SU-DHL-6 (cell line): ENCODE data around the gene PRR3.

ENCODE experiments used
- EZH2phosphoT487 ChIP-seq: fragments of 200-600 bp; sonication (generic), shearing (Covaris generic); conservative IDR thresholded peaks from 2 replicates; pipeline ENCODE4 v1.6.1; 2018; ENCODE audit warnings: mild to moderate bottlenecking, antibody characterized with exemption, low read length, moderate library complexity, mixed read lengths
- TF ChIP-seq, protein P1 (sequence below): fragments of 200-600 bp; sonication (generic); IDR thresholded peaks from one replicate; pipeline ENCODE4 v1.5.1; 2017; ENCODE audit warnings: antibody characterized with exemption, mild to moderate bottlenecking, low read length, moderate library complexity; ENCODE audit not compliant: insufficient read depth, poor library complexity, severe bottlenecking

DNA sequence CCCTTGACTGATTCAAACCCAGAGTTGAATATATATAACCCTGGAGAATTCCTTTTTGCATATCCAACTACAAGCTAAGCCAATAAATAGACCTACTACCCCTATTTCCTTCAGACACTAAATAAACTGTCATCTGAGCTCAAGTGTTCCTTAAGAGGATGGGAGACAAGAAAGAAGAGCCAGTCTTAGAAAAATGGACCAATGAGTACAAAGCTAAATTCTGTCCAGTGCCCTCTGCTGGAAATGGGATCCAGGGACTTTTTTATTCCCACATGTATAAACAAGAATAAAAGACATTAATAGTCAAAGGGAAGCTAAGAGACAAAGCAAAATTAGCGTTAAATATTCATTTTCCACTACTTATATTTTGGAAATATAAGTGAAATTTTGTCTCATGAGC, 55.1 kb downstream of the PRR3 start:
- TF ChIP-seq, protein P1, sequence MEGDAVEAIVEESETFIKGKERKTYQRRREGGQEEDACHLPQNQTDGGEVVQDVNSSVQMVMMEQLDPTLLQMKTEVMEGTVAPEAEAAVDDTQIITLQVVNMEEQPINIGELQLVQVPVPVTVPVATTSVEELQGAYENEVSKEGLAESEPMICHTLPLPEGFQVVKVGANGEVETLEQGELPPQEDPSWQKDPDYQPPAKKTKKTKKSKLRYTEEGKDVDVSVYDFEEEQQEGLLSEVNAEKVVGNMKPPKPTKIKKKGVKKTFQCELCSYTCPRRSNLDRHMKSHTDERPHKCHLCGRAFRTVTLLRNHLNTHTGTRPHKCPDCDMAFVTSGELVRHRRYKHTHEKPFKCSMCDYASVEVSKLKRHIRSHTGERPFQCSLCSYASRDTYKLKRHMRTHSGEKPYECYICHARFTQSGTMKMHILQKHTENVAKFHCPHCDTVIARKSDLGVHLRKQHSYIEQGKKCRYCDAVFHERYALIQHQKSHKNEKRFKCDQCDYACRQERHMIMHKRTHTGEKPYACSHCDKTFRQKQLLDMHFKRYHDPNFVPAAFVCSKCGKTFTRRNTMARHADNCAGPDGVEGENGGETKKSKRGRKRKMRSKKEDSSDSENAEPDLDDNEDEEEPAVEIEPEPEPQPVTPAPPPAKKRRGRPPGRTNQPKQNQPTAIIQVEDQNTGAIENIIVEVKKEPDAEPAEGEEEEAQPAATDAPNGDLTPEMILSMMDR, result no peak
- TF ChIP-seq EZH2phosphoT487, result no peak
